ENCODE results near the gene WRNIP1. TPM values are rescaled to one million over a fixed set of nuclear protein-coding genes. Genes with fewer than 3 reads are reported as not detected.

The WRNIP1 gene
- total and polyA plus RNA-seq, 10 of the 15 experiments (the other 5 are each of a cell fraction or from before 2014, with no cell fraction given) = 9.3 to 30.5 (median 24.3) TPM

GRCh38 chr6:2766767-2767656 is 1.8 kb downstream of the WRNIP1 start (continued):
- TF ChIP-seq, protein P1, sequence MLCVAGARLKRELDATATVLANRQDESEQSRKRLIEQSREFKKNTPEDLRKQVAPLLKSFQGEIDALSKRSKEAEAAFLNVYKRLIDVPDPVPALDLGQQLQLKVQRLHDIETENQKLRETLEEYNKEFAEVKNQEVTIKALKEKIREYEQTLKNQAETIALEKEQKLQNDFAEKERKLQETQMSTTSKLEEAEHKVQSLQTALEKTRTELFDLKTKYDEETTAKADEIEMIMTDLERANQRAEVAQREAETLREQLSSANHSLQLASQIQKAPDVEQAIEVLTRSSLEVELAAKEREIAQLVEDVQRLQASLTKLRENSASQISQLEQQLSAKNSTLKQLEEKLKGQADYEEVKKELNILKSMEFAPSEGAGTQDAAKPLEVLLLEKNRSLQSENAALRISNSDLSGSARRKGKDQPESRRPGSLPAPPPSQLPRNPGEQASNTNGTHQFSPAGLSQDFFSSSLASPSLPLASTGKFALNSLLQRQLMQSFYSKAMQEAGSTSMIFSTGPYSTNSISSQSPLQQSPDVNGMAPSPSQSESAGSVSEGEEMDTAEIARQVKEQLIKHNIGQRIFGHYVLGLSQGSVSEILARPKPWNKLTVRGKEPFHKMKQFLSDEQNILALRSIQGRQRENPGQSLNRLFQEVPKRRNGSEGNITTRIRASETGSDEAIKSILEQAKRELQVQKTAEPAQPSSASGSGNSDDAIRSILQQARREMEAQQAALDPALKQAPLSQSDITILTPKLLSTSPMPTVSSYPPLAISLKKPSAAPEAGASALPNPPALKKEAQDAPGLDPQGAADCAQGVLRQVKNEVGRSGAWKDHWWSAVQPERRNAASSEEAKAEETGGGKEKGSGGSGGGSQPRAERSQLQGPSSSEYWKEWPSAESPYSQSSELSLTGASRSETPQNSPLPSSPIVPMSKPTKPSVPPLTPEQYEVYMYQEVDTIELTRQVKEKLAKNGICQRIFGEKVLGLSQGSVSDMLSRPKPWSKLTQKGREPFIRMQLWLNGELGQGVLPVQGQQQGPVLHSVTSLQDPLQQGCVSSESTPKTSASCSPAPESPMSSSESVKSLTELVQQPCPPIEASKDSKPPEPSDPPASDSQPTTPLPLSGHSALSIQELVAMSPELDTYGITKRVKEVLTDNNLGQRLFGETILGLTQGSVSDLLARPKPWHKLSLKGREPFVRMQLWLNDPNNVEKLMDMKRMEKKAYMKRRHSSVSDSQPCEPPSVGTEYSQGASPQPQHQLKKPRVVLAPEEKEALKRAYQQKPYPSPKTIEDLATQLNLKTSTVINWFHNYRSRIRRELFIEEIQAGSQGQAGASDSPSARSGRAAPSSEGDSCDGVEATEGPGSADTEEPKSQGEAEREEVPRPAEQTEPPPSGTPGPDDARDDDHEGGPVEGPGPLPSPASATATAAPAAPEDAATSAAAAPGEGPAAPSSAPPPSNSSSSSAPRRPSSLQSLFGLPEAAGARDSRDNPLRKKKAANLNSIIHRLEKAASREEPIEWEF (IDR thresholded peaks at IDR 0.05; ENCODE audit: insufficient replicate concordance, low read depth, low read length) = no peak
- no peak for TF ChIP-seq TARDBP (IDR thresholded peaks at IDR 0.05; ENCODE audit: borderline replicate concordance)
- no peak for TF ChIP-seq TBL1XR1 (IDR thresholded peaks at IDR 0.05; ENCODE audit: low read depth, low read length)
- TF ChIP-seq MEF2B (IDR thresholded peaks at IDR 0.05; ENCODE audit: partially characterized antibody, poor library complexity, severe bottlenecking) = peak; percentile 13
- TF ChIP-seq IKZF1 (conservative IDR thresholded peaks at IDR 0.05) = peak; percentile 49; the same call in 1 of the 2 replicates
- no peak for TF ChIP-seq NR2F1 (conservative IDR thresholded peaks at IDR 0.05)

Measured in GM12878 (cell line).